K562 (cell line): ENCODE measurements around the gene NFAM1. TPM values are rescaled to one million over a fixed set of nuclear protein-coding genes. Genes with fewer than 3 reads are reported as not detected.

Source experiments
- CHD7 ChIP-seq: fragments of 200-600 bp; sonication (generic); IDR thresholded peaks from one replicate; pipeline ENCODE4 v1.6.1; 2012; ENCODE audit warnings: mild to moderate bottlenecking, low read depth, low read length, inconsistent platforms
- CTBP1 ChIP-seq: fragments of 450-650 bp; IDR thresholded peaks from 2 replicates; pipeline ENCODE4 v1.6.1; 2016; ENCODE audit warnings: borderline replicate concordance
- FOSL1 ChIP-seq: fragments of 200-800 bp; sonication (Bioruptor generic); conservative IDR thresholded peaks from 2 replicates; pipeline ENCODE4 v1.6.1; 2016; ENCODE audit warnings: missing genetic modification characterization, missing compliant biosample characterization
- RHOXF2B ChIP-seq: fragments of 250-450 bp; sonication (Bioruptor Pico); conservative IDR thresholded peaks from 2 replicates; pipeline ENCODE4 v1.5.1; 2021
- SUPT5H ChIP-seq: fragments of 450-650 bp; IDR thresholded peaks from 2 replicates; pipeline ENCODE4 v1.6.1; 2016
- ZBTB40 ChIP-seq, 2 experiments: fragments of 450-650 bp in 1 of 2; sonication (generic) in 1 of 2; formaldehyde crosslinking in 1 of 2; IDR thresholded peaks; 2 replicates each; pipeline versions ENCODE4 v1.7.1 to v1.9.0; 2016 to 2022; ENCODE audit warnings: inconsistent platforms in 1 of 2, mild to moderate bottlenecking in 1 of 2, missing genetic modification reagents in 1 of 2
- polyA plus RNA-seq, 8 experiments: library from polyadenylated mRNA; depleted of rRNA in 4 of 8; stranded (reverse) in 5 of 8; unstranded in 3 of 8; fragments of >200 nt; fragmentation: Nextera tagmentation in 2 of 8; fragmentation: Illumina TruSeq in 1 of 8; extraction: Ambion mirVana in 2 of 8; extraction: Trizol in 1 of 8; gene quantifications; 2 replicates each; pipeline versions ENCODE4 v1.2.1 to v1.2.3, GENCODE V29; 2011 to 2014; ENCODE audit warnings: inconsistent platforms in 1 of 8, missing spikeins in 1 of 8
- total RNA-seq, 7 experiments: library from RNA; depleted of rRNA in 6 of 7; stranded (reverse); fragments of >200 nt in 6 of 7; fragmentation: Illumina TruSeq in 2 of 7; extraction: Trizol in 2 of 7; gene quantifications; 2 replicates each; pipeline versions ENCODE4 v1.2.1 to v1.2.3, GENCODE V29; 2011 to 2021; ENCODE audit warnings: low replicate concordance in 1 of 7

NFAM1 gene
- total and polyA plus RNA-seq, 9 of the 15 experiments (the other 6 are each of a cell fraction or from before 2014, with no cell fraction given), result 0.01 to 0.18 (median 0.03) TPM; not detected in 5

GRCh38 chr22:42369250-42370041, 62.8 kb downstream of the NFAM1 start (continued):
- TF ChIP-seq CHD7 (no peak), CTBP1 (0 out of 2 replicates have a peak, but pooled peaks have one; percentile 1), RHOXF2B (no peak), SUPT5H (peak; percentile 57; the same call in 1 of the 2 replicates), FOSL1 (tag) (no peak), ZBTB40 (IDR thresholded peaks at IDR 0.05) (peak; percentile 49; the same call in 1 of the 2 replicates), ZBTB40 (CRISPR knock-in tag; IDR thresholded peaks at IDR 0.05) (no peak)
